ENCODE data around the gene GPR87. TPM values are rescaled to one million over a fixed set of nuclear protein-coding genes. Genes with fewer than 3 reads are reported as not detected.

The GPR87 gene
- total RNA-seq, 1 donor from 2014 or later = 0.24 TPM

DNA sequence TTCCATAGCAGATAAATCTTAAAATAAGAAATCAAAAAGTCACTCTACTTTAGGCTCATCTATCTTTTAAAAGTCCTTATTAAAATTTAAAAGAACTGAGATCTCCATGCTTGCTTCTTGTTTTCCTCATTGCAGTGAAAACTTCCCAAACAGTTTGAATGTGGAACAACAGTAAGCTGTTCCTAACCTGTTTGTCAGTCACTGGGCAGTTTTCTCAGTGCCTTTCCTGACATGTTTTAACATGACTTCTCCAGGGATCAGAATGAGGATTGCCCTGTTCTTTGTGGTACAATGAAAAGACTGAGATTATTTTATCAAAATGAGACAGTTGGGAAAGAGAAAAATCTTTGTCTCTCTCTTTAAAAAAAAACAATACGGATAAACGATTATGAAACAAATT lies 774 bp downstream of the GPR87 start:
- DNase-seq (no peak), ATAC-seq (no peak)
- no peaks in the 10 kb centered on the region for H3K36me3 ChIP-seq
- no peaks in the 10 kb centered on the region for H3K27me3 ChIP-seq (ENCODE audit: low read depth)
- no peak overlapping the region for H3K27ac ChIP-seq
- TF ChIP-seq, protein P1, sequence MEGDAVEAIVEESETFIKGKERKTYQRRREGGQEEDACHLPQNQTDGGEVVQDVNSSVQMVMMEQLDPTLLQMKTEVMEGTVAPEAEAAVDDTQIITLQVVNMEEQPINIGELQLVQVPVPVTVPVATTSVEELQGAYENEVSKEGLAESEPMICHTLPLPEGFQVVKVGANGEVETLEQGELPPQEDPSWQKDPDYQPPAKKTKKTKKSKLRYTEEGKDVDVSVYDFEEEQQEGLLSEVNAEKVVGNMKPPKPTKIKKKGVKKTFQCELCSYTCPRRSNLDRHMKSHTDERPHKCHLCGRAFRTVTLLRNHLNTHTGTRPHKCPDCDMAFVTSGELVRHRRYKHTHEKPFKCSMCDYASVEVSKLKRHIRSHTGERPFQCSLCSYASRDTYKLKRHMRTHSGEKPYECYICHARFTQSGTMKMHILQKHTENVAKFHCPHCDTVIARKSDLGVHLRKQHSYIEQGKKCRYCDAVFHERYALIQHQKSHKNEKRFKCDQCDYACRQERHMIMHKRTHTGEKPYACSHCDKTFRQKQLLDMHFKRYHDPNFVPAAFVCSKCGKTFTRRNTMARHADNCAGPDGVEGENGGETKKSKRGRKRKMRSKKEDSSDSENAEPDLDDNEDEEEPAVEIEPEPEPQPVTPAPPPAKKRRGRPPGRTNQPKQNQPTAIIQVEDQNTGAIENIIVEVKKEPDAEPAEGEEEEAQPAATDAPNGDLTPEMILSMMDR (IDR thresholded peaks at IDR 0.05) = no peak
- no peak overlapping the region for H3K4me3 ChIP-seq
- no peaks in the 10 kb centered on the region for H3K9me3 ChIP-seq
- intact Hi-C loops (cut with DNase I) = no loop called here
- H3K4me1 ChIP-seq = no peaks in the 10 kb centered on the region

GRCh38 chr3:151315136-151315535 lies 1.5 kb downstream of the GPR87 start:
- intact Hi-C loops (cut with DNase I) = no loop called here
- H3K36me3 ChIP-seq = no peaks in the 10 kb centered on the region

DNA sequence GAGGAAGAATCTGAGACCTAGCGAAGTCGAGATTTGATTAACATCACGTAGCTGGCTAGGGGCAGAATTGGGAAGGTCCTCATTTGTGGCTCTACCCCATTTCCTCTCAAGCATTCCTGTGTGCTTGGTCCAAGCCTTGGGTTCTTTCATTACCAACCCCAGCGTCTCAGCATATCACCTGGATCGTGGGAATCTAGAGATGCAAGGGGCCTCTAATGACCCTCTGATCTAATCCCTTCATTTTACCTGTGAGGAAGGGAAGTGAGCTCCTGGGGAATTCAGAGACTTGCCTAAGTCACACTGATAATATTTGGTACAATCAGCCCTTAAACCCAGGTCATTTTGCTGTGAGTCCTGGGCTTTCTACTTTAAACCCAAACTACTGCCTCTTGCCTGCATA lies 2.0 kb downstream of the GPR87 start:
- Histone ChIP-seq H3K27me3 (ENCODE audit: low read depth) (no peaks in the 10 kb centered on the region), H3K27ac (no peak overlapping the region), H3K36me3 (no peaks in the 10 kb centered on the region), H3K4me1 (no peaks in the 10 kb centered on the region), H3K9me3 (no peaks in the 10 kb centered on the region), H3K4me3 (no peak overlapping the region)
- DNase-seq (no peak), ATAC-seq (no peak)
- intact Hi-C loops (cut with DNase I) = no loop called here
- TF ChIP-seq, protein P1 (IDR thresholded peaks at IDR 0.05) = no peak

More at GRCh38 chr3:151315136-151315535, 1.5 kb downstream of the GPR87 start:
- no peaks in the 10 kb centered on the region for H3K9me3 ChIP-seq
- ATAC-seq = no peak
- H3K4me1 ChIP-seq = no peaks in the 10 kb centered on the region
- no peak for DNase-seq
- H3K27ac ChIP-seq = no peak overlapping the region
- TF ChIP-seq, protein P1 (IDR thresholded peaks at IDR 0.05) = no peak
- H3K27me3 ChIP-seq (ENCODE audit: low read depth) = no peaks in the 10 kb centered on the region
- no peak overlapping the region for H3K4me3 ChIP-seq

DNA sequence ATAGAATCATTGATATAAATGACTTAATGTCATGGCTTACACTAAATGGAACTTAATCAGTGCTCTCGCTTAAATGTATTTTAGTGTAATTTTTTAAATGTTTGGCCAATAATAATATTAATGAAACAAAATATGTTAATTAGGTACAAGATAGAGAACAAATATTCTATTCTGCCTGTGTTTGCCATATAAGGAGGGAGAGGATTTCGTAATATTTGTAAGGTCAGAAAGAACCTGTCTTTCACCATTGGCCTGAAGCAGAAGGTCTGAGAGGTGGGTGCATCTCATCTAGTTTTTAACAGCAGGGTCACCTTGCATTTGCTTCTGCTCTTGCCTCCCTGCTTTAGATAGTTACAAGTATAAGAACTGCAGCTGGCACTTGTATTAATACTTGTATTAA lies 2.5 kb downstream of the GPR87 start:
- H3K27ac ChIP-seq = no peak overlapping the region
- TF ChIP-seq, protein P1 (IDR thresholded peaks at IDR 0.05) = no peak
- H3K4me1 ChIP-seq = no peaks in the 10 kb centered on the region
- intact Hi-C loops (cut with DNase I) = no loop called here
- no peaks in the 10 kb centered on the region for H3K9me3 ChIP-seq
- no peak overlapping the region for H3K4me3 ChIP-seq
- ATAC-seq (no peak), DNase-seq (no peak)
- H3K27me3 ChIP-seq (ENCODE audit: low read depth) = no peaks in the 10 kb centered on the region
- H3K36me3 ChIP-seq = no peaks in the 10 kb centered on the region

DNA sequence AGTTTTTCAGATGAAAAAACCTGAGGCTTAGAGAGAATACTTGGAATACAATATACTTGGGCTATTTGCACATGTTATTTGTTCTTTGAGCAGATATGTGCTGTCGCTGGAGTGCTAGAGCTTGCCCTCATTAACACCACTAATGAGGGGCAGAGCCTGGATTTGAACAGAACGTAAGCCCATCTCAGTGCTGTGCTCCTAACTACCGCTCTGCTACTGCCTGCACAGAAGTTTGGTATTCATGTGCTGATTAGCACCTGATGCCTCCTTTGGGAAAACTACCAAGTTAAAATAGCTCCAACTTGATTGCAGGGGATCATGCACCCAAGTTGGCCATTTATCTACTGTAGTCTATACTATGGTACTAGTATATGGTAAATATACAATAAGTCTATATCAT lies 3.6 kb downstream of the GPR87 start:
- TF ChIP-seq, protein P1 (IDR thresholded peaks at IDR 0.05) = no peak
- intact Hi-C loops (cut with DNase I) = no loop called here
- no peak for ATAC-seq

DNA sequence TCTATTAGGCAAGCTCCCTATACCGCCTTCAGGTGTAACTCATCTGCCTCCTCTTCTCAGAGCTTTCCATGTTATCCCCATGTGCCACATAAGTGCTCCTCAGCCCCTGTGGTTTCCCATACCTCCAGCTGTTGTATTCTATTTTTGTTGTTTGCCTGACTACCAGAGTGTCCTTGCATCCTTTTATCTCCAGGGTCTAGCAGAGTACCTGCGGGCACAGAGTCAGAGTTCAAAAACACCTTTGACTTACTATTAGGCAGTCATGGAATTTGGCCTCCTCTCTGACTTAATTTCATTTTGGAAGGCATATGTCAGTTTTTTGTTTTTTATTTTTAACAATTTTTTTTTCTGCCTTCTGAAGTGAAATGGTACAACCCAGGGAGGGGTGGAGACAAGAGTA lies 7.1 kb downstream of the GPR87 start:
- no peaks in the 10 kb centered on the region for H3K27me3 ChIP-seq (ENCODE audit: low read depth)
- no peaks in the 10 kb centered on the region for H3K9me3 ChIP-seq
- no peak for DNase-seq
- no peak overlapping the region for H3K27ac ChIP-seq
- no peak overlapping the region for H3K4me3 ChIP-seq
- TF ChIP-seq, protein P1 (IDR thresholded peaks at IDR 0.05) = no peak
- H3K4me1 ChIP-seq = peaks cover 6% of the 10 kb centered on the region
- no peaks in the 10 kb centered on the region for H3K36me3 ChIP-seq
- intact Hi-C loops (cut with DNase I) = no loop called here
- ATAC-seq = no peak

More for the DNA sequence above, 3.6 kb downstream of the GPR87 start:
- Histone ChIP-seq H3K27ac (no peak overlapping the region), H3K9me3 (no peaks in the 10 kb centered on the region), H3K4me3 (no peak overlapping the region), H3K27me3 (ENCODE audit: low read depth) (no peaks in the 10 kb centered on the region), H3K36me3 (no peaks in the 10 kb centered on the region), H3K4me1 (no peaks in the 10 kb centered on the region)
- DNase-seq = no peak

Data from lower lobe of right lung (tissue), 2 donors.